HG03460 (cell line): ENCODE measurements around the gene SMO.
A peak's percentile ranks its signal among the peaks of the same experiment; 100 is the strongest.
"Not testable (repeated sequence)": the region's sequence is repeated elsewhere in the genome, so short reads cannot be mapped to it uniquely, and the experiment has no call there.

Source experiments
- ATAC-seq: cut with Tn5 transposase; IDR thresholded peaks from one replicate; pipeline ENCODE4 v1.9.1; 2021; ENCODE audit not compliant: unreplicated experiment

The SMO gene

DNA sequence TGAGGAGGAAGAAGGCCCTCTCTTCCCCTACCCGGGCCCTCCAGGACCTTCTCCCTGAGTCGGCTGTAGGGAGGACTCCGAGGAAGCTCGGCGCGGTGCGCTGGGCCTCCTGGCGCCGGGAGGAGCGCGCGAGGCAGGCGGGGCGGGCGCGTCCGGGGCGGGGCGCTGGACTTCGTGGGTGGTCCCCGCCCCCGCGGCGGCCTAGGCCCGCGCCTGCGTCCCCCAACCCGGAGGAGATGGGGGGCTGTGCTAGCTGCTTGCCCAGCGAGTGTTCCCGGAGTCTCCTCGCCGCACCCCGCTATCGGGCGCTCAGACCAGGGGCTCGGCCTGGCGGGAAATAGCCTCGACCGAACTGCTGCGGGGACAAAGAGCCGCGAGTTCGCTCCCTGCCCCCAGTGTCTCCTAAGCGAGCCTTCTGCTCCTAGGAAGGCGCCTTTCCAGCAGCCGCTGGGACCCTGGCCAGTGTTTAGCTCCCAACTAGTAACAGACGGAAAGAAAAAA, 19.2 kb upstream of the SMO start:
- ATAC-seq: no peak

DNA sequence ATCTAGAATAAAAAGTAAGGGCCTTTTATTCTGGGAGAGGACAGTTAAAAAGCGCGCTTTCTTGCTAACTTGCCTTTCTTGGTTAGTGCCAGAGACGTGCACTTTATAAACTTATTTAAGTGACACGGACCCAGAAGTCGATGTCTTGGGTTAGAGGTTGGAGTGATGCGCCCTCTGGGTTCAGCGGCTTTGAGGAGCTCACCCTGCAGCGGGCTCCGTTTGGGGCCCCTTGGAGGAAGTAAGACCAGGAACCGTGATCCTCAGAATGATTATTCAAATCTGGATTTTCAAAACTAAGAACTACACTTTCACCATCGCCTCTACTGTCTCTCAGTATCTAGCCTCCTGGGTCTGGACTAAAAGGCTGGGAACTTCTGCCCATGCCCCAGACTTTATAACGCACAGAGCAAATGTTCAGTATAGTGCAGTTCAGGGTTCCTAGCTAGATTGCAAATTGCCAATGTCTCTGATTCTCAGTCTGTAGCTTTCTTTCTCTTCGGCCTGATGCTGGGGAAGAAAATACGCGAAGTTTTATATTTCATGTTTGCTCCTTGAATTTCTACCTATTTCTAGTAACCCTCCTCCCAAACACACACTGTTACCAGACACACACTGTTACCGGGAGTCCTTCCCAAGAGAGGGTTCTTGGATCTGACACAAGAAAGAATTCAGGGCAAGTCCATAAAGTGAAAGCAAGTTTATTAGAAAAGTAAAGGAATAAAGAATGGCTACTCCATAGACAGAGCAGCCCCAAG, 18.6 kb upstream of the SMO start:
- ATAC-seq: peak; percentile 54

DNA sequence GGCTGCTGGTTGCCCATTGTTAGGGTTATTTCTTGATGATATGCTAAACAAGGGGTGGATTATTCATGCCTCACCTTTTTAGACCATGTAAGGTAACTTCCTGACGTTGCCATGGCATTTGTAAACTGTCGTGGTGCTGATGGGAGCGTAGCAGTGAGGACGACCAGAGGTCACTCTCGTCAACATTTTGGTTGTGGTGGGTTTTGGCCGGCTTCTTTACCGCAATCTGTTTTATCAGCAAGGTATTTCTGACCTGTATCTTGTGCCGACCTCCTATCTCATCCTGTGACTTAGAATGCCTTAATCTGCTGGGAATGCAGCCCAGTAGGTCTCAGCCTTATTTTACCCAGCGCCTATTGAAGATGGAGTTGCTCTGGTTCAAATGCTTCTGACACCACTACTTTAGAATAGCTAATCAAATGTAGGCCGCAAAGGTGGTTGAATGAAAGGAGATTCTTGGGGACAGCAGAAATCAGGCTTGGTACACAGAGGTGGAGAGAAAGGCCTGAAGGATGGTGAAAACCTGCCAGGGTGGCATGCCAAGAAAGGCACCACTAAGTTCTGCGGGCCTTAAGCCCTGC, 17.9 kb upstream of the SMO start:
- ATAC-seq: no peak

DNA sequence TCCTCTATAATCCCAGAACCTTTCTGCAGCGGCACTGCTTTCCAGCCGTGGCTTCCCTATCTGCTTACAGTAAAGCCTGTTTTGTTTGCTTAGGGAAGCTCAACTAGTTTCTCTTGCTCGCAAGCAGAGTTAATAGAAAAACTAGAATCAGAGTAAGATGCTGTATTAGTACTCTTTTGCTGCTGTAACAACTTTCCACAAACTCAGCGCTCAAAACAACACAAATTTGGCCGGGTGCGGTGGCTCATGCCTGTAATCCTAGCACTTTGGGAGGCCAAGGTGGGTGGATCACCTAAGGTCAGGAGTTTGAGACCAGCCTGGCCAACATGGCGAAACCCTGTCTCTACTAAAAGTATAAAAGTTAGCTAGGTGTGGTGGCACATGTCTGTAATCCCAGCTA, 14.6 kb upstream of the SMO start:
- not testable (repeated sequence) for ATAC-seq

DNA sequence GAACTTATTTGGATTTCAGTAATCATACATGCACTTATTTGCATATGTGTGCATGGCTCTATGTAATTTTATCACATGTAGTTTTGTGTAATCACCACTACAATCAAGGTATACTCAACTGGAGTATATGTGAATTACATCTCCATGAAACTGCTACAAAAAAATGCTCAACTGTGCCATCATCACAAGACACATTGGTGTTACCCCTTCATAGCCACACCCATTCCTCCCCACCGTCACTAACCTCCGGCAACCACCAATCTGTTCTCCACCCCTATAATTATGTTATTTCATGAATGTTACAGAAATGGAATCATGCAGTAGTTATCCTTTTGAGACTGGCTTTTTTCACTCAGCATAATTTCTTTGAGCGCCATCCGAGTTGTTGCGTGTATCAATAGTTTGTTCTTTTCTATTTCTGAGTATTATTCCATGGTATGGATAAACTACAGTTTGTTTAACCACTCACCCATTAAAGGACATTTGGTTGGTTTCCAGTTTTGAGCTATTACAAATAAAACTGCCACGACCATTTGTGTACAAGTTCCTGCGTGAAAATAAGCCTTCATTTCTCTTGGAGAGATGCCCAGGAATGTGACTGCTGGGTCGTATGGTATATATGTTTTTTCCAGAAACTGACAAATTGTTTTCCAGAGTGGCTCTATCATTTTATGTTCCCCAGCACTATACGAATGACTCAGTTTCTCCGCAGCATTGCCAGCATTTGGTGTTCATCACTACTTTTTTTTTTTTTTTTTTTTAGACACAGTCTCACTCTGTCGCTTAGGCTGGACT, 11.3 kb upstream of the SMO start:
- ATAC-seq: no peak

DNA sequence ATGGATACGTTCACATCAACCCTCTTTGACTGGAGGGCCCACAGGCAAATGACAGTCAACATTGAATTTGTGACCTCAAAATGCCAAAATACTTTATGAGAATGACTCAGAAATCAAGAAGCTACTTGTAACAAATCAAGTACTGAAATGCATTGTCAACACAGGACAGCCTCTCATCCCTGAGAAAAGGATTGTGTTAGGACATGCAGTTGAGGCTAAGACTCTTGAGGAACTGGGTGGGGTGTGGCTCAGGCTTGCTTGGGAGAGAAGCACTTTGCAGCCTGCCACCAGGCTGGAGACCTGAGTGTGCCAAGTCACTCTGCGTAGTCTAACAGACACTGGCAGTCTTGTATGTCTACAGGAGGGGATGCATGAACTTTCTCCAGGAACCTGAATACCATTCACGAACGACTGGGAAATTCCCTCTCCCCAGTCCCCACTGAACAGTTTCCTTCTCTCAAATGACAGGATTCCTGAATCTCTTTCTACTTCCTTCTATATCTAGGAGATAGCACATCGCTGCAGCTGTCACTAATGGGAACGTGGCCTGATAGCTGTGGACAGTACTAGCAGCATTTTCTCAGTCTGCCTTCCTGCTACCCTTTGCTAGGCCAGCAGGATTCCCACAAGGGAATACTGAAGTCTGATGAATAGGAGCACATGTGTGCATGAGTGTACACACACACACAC, 3.3 kb upstream of the SMO start:
- ATAC-seq: no peak

DNA sequence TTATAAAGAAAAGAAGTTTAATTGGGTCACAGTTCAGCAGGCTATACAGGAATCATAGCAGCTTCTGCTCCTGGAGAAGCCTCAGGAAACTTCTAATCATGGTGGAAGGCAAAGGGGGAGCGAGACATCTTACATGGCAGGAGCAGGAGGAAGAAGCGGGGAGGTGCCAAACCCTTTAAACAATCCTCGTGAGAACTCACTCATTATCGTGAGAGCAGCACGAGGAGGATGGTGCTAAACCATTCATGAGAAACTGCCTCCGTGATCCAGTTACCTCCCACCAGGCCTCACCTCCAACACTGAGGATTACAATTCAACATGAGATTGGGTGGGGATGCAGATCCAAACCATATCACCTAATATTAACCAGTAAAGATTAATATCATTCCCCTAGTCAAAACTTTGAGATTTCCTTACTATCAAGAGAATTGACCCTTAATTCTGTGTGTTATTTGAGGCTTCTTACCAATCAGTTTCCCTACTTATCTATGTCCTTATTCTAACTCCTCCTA, 1.6 kb upstream of the SMO start:
- no peak for ATAC-seq

DNA sequence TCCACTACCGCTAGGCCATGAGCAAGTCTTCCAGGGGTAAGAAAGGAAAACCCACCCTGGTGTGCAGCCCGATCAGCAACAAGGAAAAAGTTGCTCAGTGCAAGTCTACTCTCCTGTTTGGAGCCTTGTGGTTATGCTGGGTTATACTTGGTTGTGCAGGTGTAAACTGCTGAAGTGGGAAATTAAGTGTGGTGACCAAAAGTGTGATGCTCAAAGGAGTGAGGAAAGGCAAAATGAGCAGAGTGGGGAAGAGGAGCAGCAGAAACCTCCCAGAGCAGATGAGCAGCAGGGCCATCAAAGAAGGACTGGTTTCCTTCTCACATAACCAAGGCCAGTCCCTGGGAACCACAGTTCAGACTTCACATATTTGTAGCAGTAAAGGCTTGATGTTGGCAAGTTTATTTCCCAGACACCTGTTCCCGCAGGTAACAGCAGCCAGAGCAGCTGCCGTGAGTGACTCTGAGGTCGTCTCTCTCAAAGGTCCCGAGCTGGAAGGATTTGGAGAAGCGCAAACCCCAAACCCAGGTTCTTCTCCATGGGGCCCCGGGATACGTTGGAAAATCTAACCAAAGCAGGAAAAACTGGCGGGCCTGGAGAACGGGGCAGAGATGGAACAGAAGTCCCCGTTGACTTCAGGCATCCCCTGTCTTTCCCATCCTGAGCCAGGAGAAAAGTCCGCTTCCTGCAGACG, 607 bp upstream of the SMO start:
- no peak for ATAC-seq

DNA sequence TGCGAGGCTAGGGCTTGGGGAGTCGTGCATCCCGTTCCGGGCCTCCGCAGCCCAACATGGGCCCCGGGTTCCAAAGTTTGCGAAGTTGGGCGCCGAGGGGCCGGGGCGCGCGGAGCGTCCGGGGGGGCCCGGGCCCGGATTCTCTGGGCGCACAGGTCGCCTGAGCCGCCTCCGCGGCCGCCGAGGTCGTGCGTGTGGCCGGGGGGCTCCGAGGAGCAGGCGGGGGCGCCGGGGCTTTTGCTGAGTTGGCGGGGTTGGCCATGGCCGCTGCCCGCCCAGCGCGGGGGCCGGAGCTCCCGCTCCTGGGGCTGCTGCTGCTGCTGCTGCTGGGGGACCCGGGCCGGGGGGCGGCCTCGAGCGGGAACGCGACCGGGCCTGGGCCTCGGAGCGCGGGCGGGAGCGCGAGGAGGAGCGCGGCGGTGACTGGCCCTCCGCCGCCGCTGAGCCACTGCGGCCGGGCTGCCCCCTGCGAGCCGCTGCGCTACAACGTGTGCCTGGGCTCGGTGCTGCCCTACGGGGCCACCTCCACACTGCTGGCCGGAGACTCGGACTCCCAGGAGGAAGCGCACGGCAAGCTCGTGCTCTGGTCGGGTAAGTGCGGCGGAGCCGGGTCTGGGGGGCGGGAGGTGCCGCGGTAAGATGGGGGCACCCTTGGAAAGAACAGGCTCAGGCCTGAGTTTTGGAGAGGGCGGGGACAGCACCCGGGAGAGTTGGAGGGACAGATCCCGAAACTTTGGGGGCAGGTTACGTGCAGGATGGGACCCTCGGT, 643 bp downstream of the SMO start:
- ATAC-seq: no peak

DNA sequence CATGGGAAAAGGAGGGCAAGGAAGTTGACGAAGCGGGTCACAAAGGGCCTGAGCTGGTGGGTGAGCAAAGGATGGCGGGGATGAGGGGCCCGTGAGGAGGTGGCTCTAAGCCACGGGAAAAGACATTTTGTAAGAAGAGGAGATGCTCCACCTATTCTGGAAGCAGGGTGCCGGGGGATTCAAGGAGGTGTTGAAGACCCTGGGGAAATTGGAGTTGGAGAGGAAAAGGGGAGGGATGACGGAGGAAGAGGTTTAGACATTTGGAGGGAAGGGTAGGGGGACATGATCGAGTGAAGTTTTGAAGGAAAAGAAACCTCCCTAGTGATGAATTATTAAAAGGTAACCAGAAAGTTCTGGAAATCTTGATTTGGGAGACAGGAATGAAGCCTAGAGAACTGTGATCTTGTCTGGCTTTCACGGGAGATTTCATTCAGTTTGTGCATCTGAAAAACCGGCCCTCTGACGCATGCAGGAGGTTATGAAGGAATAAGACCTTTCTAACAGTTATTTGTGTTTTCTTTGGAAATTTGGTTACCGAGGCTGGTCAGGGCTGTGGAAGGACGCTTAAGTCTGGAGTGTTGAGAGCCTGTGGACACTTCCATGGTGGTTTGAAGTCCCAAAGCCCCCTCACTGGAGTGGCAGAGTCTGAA, 1.4 kb downstream of the SMO start:
- ATAC-seq: no peak

DNA sequence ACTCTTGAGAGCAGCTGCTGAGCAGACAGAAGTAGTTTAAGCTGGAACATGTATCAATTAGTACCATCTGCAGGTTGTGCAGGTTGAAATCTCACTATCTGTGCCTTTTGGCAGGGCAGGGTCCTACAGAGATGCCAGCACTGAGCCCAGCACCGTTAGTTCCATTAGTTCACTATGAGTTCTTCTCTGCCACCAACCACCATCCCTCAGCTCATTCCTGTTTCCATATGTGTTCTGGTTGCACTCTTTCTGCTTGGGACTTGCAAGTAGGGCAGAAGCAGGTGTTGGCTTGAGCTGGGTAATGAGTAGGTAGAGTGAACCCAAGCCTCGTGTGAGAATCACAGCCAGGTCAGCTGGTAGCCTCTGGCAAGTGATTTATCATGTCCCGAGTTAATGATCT, 2.8 kb downstream of the SMO start:
- ATAC-seq: no peak

DNA sequence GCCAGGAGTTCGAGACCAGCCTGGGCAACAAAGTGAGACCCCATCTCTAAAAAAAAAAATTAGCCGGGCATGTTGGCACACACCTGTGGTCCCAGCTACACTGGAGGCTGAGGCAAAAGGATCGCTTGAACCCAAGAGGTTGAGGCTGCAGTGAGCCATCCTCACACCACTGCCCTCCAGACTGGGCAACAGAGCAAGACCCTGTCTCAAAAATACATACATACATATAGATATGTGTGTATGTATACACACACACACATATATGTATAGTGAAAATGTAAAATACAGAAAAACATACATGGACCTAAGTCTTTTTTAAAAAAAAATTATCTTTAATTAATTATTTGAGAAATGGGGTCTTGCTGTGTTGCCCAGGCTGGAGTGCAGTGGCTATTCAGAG, 5.5 kb downstream of the SMO start:
- ATAC-seq: no peak

DNA sequence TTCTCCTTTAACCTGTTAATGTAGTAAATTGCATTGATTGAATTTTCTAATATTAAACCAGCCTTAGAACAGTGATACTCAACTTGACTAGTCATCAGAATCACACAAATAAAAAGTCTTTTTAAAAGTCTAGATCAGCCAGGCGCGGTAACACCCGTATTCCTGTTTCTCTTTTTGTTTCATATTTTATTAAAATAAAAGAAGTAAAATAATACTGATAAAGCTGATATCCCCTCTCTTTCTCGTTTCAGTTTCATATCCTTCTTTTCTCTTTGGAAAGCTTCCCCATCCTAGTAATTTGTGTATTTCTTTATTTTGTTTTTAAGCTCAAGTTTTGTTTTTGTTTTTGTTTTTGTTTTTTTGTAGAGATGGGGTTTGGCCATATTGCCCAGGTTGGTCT, 9.3 kb downstream of the SMO start:
- ATAC-seq: no peak

DNA sequence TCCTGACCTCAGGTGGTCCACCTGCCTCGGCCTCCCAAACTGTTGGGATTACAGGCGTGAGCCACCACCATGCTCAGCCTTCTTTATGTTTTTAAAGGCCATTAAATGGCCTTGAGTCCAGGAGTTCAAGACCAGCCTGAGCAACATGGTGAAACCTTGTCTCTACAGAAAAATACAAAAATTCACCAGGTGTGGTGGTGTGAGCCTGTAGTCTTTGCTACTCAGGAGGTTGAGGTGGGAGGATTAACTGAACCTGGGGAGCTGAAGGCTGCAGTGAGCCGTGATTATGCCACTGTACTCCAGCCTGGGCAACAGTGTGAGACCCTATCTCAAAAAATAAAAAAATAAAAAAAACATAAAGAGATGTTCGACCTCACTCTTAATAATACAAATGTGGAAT, 11.0 kb downstream of the SMO start:
- ATAC-seq: no peak

DNA sequence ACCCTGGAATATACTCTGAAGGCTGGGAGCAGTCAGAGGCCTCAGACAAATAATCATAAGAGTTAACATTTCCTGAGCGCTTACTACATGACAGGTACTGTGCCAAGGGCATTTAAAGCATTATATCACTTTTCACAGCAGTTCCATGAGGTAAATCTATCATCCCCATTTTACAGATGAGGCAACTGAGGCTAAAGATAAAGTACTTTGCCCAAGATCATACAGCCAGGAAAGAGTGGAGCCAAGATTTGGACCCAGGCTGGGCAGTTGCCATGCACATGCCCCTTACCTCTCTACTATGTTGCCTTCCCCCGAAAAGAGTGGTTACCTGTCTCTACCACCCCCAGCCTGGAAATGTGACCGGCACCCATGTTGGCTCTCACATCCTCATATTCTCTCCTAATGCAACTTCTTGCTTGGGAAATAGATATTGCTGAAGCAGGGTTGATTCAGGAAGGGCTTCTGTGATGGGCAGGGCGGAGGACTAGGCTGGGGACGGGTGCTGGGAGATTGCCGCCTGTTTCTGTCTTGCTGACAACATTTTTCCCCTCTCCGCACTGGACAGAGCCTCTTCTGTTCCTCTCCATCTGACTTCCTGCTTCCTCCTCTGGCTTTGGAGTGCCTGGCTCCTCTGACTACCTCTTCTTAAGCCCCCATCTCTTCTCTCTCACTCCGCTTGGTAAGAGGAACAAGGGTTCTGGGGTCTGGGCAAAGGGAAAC, 13.8 kb downstream of the SMO start:
- ATAC-seq: no peak

DNA sequence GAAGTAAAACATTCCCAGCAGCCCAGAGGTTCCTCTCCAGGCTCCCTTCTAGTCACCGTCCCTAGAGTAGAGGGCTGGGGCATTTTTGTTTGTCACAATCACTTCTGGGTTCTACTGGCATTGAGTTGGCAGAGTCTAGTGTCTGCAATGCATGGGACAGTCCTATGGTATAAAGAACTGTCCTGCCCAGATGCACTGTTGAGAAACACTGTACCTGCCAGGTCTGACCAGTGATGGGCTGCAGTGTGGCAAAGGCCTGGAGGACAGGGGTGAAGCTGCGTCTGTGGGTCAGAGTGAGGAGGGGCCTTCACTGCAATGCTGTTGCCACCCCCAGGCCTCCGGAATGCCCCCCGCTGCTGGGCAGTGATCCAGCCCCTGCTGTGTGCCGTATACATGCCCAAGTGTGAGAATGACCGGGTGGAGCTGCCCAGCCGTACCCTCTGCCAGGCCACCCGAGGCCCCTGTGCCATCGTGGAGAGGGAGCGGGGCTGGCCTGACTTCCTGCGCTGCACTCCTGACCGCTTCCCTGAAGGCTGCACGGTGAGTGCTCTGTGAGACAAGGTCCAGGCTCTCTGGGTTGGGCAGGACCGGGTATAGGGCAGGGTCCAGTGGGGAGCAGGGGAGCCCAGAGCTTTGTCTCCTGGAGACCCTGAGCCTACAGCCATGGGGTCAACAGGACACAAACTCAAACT, 14.8 kb downstream of the SMO start:
- no peak for ATAC-seq

DNA sequence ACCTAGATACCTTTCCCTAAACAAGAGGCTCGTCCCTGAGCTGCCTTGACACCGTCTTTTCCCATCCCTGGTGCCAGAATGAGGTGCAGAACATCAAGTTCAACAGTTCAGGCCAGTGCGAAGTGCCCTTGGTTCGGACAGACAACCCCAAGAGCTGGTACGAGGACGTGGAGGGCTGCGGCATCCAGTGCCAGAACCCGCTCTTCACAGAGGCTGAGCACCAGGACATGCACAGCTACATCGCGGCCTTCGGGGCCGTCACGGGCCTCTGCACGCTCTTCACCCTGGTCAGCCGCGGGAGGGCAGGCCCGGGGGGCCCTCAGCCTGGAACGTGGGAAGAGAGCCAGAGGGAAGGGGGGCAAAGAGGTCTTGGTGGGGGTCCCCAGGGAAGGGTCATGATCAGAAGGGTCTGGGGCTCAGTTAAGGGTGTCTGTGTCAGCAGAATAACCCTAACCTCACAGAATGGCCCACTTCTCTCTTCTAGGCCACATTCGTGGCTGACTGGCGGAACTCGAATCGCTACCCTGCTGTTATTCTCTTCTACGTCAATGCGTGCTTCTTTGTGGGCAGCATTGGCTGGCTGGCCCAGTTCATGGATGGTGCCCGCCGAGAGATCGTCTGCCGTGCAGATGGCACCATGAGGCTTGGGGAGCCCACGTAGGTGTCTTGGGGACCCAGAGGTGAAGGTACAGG, 16.8 kb downstream of the SMO start:
- ATAC-seq: no peak
